H7 (cell line): Measurements from ENCODE around the gene STUB1. TPM values are rescaled to one million over a fixed set of nuclear protein-coding genes. Genes with fewer than 3 reads are reported as not detected.

Source experiments
- DNase-seq: peaks from one replicate; pipeline ENCODE4 v3.0.0; 2012
- H3K27me3 ChIP-seq: 2 replicates; pipeline ENCODE4 v1.6.0; 2011; ENCODE audit warnings: mild to moderate bottlenecking, low read length; ENCODE audit not compliant: control insufficient read depth, insufficient read depth
- H3K36me3 ChIP-seq: replicated peaks from 2 replicates; pipeline ENCODE4 v1.5.1; 2011; ENCODE audit warnings: low read length; ENCODE audit not compliant: control insufficient read depth, insufficient read depth
- H3K4me3 ChIP-seq: 2 replicates; pipeline ENCODE4 v1.5.1; 2011; ENCODE audit warnings: low read depth, mild to moderate bottlenecking, control low read depth, low read length, moderate library complexity; ENCODE audit not compliant: insufficient read depth
- total RNA-seq: library from RNA; depleted of rRNA; stranded (reverse); fragments of >200 nt; shearing (Covaris generic); gene quantifications from 2 replicates; pipeline ENCODE4 v1.2.3, GENCODE V29; 2014

The STUB1 gene
- total RNA-seq, 1 experiment from 2014 or later, result 115 TPM

DNA sequence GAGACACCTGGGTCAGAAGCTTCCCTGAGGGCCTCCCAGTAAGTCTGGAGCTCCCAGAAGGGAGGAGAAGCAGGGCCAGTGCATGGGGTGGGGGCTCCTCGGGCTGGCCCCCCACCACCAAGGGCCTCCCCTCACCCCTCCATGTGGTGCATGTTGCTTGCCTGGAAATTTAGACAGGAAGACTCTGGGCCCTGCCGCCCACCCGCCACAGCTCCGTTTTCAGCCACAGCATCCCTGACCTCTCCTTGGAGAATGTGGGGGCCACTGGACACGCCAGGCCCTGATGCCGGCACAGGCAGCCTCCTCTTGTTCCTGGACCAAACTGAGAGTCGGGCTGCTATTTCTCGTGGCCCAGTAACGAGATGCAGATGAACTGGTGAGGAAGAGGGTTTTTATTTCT is 41.4 kb upstream of the STUB1 start:
- H3K27me3 ChIP-seq, result peaks cover 3% of the 10 kb centered on the region
- no peak overlapping the region for H3K4me3 ChIP-seq
- H3K36me3 ChIP-seq, result no peaks in the 10 kb centered on the region; the same call in none of the 2 replicates
- DNase-seq, result no peak

DNA sequence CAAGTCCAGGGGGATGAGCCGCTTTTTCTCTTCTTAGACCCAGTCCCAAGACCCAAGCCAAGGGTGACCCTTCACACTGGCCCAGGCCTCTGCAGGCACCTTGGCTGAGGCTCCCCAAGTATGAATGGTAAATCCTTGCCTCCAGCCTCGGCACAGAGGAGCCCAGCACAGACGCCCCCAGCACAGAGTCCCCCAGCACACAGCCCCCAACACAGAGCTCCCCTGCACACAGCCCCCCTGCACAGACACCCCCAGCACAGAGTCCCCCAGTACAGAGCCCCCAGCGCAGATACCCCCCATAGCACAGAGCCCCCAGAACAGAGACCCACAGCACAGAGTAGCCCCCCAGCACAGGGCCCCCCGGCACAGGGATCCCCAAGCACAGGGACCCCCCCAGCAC is 39.6 kb upstream of the STUB1 start:
- H3K36me3 ChIP-seq, result no peaks in the 10 kb centered on the region
- H3K27me3 ChIP-seq, result peaks cover 3% of the 10 kb centered on the region
- H3K4me3 ChIP-seq, result no peak overlapping the region
- DNase-seq, result no peak

DNA sequence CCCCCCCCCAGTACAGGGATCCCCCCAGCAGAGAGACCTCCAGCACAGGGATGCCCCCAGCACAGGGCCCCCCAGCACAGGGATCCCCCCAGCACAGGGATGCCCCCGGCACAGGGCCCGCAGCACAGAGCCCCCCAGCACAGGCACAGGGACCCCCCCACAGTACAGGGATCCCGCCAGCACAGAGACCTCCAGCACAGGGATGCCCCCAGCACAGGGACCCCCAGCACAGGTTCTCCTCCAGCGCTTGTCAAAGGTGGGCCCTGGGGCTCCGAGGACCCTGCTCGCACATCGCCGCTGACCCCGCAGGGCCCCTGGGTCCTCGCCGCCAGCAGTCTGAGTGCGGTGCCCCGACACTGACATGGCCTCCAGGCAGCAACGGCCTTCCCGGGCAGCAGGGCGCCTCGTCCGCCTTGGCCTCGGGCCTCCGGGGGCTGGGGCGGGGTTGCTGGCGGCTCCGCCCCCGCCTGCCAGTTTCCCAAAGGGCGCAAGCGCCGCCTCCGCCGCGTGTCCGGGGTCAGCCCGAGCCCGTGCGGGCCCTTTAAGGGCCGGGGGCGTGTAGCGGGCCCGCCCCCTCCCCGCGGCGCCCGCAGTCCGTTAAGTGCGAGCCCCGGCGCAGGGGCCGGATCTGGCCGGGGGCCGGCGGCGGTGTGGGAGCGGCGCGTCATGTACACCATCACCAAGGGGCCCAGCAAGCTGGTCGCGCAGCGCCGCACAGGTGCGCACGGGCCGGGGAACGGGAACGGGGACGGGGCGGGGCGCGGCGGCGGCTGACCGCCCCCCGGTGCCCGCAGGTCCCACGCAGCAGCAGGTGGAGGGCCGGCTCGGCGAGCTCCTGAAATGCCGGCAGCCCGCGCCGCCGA is 38.7 kb upstream of the STUB1 start, which contains the start of gene MCRIP2:
TSS of gene MCRIP2 (plus strand) at position 503 of the 863 bp plus-strand sequence. CDS start at position 667, 164 bp downstream.
- H3K4me3 ChIP-seq, result peak within 1 kb of the TSS; percentile 70
- DNase-seq, result peak; percentile 100

DNA sequence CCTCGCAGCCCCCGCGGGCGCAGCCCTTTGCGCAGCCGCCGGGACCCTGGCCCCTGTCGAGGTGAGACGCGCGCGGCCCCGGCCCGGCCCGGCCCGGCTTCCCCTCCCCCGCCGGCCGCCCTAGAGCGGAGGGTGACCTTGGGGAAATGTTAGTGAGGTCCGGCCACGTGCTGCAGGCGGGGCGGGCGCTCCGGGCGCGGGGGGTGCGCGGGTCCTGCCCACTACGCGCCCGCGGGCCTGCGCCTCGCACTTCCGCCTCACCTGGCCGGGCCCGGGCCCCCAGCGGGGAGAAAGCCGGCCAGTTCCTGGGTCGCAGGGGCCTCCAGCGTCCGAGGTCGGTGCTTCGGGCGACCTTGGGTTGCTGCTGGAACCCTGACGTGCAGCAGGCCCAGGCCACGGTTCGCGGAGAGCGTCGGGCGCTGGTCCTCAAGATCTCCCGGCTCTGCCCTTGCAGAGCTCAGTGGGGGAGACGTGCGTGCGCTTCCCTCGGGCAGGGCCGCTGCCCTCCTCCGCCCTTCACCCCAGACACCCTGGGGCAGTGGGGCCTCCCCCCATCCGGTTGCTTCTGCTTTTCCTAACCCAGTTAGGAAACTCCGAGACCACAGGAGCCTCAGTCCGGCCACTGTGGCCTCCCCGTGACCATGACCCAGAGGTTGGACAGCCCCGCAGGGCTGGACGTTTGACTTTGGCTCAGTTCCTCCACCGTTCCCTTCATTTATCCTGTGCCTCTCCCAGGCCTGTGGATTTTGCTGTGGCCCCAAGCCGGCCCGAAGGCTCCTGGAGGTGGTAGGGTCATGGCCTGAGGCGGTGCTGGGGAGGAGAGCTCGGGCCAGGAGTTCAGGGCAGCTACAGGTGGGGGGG is 37.8 kb upstream of the STUB1 start:
- DNase-seq, result peak; percentile 93
- H3K4me3 ChIP-seq, result peak overlapping the region; percentile 70

More for the DNA sequence above, 38.7 kb upstream of the STUB1 start, which contains the start of gene MCRIP2:
- Histone ChIP-seq H3K27me3 (peaks cover 3% of the 10 kb centered on the region), H3K36me3 (no peaks in the 10 kb centered on the region; the same call in 1 of the 2 replicates)

DNA sequence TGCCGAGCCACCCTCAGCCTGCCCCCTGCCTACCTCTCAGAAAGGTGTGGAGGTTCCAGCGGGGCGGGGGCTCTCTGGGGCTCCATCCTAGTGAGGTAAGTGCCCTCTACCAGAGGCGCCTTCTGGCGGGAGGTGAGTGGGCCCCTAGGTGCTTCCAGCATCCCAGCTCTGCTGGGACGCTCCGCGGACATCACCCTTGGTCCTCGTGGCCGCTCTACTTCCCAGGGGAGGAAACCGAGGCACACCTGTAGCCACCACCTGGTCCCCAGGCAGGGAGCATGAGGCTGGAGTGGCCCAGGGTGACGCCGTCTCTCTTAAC is 37.2 kb upstream of the STUB1 start:
- no peaks in the 10 kb centered on the region; the same call in 1 of the 2 replicates for H3K36me3 ChIP-seq
- peak overlapping the region; percentile 70; the same call in 1 of the 2 replicates for H3K4me3 ChIP-seq
- H3K27me3 ChIP-seq, result peaks cover 3% of the 10 kb centered on the region
- DNase-seq, result peak; percentile 74

More for the DNA sequence above, 37.8 kb upstream of the STUB1 start:
- peaks cover 3% of the 10 kb centered on the region for H3K27me3 ChIP-seq
- no peaks in the 10 kb centered on the region; the same call in 1 of the 2 replicates for H3K36me3 ChIP-seq

DNA sequence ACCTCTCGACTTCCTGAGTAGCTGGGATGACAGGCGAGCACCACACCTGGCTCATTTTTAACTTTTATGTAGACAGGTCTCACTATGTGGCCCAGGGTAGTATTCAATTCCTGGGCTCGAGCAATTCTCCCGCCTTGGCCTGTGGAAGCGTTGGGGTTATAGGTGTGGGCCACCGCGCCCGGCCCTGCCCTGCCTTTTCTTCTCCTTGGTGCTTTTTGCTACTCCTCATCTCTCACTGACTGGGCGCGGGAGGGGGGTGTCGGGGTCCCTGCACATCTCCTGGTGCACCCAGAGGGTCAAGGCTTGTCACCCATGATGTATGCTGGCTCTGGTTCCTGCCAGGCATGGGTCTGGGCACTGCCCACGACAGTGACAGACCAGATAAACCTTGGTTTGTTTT is 35.7 kb upstream of the STUB1 start:
- peaks cover 3% of the 10 kb centered on the region for H3K27me3 ChIP-seq
- no peak overlapping the region for H3K4me3 ChIP-seq
- no peak for DNase-seq
- no peaks in the 10 kb centered on the region; the same call in 1 of the 2 replicates for H3K36me3 ChIP-seq

DNA sequence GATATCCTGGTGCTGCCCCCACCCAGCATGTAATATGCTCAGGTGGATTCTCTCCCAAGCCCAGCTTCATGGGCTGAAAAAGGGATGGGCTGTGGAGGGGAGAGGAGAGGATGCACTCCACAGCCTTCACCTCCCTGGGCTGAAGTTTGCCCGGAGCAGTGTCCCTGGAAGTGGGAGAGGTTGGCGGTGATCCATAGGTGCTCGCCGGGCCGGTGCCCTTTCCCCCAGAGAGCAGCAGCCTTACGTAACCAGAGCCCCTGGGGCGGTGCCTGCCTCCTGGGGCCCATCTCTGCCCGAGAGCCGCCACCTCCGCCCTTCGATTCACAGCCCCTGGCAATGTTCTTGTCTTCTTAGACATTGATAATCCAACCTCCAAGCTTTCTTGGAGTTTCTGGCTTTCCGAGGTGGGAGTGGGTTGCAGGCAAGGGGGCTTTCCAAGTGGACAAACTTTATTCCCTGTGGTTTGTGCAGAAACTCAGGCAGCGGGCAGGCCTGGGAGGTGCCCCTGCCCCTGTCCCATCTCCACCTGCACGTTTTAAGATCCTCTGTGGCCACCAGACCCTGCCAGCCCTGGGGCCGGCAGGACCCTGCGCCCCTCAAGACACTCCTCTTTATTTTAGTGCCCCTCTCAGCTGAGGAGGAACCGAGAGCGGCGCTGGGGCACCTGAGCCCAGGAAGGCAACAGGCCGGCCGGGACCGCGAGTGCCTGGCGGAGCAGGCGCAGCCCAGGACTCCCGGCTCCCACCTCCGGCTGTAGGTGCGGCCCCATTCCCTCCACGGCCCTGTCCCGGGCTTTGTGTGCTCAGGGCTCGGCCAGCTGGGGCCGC is 34.1 kb upstream of the STUB1 start:
- Histone ChIP-seq H3K36me3 (no peaks in the 10 kb centered on the region; the same call in 1 of the 2 replicates), H3K27me3 (peaks cover 3% of the 10 kb centered on the region), H3K4me3 (no peak overlapping the region)
- no peak for DNase-seq

DNA sequence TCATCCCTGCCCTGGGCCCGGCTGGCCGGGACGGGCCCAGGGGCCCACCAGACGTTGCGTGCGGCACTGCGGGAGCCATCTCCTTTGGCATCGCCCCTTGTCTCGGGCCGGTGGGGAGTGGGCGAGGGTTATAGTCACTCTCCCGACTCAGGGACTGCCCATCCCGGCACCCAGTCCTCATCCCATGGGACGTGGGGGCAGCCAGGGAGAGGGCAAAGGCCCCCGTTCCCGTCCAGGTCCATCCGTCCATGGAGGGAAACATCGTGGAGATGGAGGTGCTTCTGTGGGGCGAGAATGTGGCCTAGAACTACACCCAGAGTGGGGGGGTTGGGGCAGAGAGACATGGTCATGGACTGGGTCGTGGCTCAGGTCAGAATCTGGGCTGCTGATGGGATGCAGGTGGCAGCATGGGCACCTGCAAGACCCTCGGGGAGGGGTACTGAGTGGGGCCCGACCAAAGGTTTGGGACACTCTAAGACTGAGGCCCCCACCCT is 33.5 kb upstream of the STUB1 start:
- Histone ChIP-seq H3K36me3 (no peaks in the 10 kb centered on the region; the same call in 1 of the 2 replicates), H3K4me3 (no peak overlapping the region), H3K27me3 (peaks cover 3% of the 10 kb centered on the region)
- no peak for DNase-seq

DNA sequence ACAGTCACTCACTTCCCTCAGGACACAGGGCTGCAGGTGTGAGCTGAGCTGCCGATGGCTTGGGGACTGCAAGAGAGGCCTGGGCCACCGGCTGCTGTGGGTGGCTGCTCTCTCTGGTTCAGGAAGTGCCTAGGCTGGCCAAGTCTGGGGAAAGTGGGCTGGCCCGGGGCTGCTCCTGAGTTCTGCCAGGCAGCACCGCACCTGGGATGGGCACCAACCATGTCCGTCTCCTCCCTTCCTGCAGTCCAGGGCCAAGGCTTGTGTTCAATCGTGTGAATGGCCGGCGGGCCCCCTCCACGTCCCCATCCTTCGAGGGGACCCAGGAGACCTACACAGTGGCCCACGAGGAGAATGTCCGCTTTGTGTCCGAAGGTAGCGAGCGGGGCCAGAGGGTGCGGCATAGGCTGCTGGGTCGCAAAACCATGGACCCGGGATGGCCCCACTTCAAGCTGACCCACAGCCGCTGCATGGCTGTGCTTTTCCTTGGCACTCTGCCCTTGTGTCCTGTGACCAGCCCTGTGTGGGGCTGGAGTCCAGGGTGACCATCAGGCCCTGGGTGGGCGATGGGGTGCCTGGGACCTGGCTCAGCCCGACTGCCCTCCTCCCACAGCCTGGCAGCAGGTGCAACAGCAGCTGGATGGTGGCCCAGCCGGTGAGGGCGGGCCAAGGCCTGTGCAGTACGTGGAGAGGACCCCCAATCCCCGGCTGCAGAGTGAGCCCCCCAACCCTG is 32.9 kb upstream of the STUB1 start:
- H3K4me3 ChIP-seq, result no peak overlapping the region
- H3K36me3 ChIP-seq, result no peaks in the 10 kb centered on the region; the same call in 1 of the 2 replicates
- DNase-seq, result no peak
- peaks cover 2% of the 10 kb centered on the region for H3K27me3 ChIP-seq

DNA sequence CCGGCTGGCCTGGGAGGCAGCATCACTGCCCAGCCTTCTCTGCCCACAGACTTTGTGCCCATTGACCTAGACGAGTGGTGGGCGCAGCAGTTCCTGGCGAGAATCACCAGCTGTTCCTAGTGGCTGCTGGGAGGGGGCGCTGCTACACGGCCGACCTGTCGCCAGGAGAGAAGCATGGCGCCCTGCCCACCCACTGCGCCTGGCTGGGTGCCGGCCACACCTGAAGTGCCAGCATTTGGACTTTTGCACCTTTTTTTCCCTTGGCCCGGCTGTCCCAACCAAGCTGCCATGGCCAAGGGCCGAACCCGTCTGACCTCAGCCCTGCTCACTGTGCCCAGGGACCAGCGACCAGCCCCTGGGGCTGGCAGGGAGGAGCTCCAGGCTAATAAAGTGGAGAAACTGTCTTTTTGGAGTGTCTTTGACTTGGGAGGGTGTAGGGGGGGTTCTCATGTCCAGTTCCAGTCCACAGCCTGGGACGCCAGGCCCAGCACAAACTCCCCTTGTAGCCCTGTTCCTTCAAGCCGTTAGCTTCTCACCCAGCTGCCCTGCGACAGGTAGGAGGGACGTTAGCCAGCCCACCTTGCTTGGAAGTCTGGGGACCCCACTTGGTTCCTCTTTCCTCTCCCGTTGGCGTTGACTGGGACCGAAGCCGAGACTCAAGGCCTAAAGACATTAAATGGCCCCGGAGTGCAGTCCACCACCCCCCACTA is 32.0 kb upstream of the STUB1 start:
- DNase-seq, result peak; percentile 92
- H3K36me3 ChIP-seq, result no peaks in the 10 kb centered on the region; the same call in 1 of the 2 replicates
- no peaks in the 10 kb centered on the region for H3K27me3 ChIP-seq
- peak overlapping the region; percentile 74 for H3K4me3 ChIP-seq

DNA sequence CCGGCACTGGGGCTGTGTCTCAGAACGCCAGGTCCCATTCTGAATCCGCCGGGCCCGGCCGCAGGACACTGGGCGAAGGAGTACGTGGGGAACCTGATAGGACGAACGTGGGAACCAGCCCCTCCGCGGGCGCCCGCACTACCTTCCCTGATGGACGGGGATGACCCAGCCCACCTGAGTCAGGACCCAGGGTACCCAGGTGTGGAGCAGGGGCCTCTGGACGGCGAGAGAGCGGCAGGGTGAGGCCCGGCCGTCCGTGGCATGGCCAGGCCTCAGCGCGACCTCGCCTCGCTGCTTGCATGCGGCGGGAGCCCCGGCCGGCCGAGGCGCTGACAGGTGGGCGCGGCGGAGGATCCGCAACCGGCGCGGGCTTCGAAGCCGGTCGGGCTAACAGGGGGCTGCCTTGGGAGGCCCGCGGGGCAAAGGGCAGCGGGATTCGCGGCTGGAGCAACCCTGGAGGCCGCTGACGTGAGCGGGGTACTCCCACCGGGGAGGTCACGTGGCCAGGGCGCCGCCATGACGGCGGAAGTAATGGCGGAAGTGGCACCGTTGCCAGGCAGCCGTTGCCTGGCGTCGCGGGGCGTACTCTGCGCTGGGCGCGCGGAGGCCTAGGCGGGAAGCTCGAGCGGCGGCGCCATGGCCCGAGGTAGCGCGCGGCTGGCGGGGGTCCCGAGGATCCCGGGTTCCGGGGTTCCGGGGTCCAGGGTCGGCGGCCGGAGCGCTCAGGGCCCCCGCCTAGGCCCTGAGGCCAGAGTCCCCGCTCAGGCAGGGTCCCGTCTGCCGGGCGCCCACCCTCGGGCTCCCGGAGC is 31.2 kb upstream of the STUB1 start, which contains the start of gene WDR90:
TSS of gene WDR90 (plus strand) at position 585 of the 809 bp plus-strand sequence. CDS start at position 637, 52 bp downstream.
- Histone ChIP-seq H3K36me3 (no peaks in the 10 kb centered on the region; the same call in 1 of the 2 replicates), H3K27me3 (no peaks in the 10 kb centered on the region), H3K4me3 (peak within 1 kb of the TSS; percentile 74)
- DNase-seq, result peak; percentile 98

DNA sequence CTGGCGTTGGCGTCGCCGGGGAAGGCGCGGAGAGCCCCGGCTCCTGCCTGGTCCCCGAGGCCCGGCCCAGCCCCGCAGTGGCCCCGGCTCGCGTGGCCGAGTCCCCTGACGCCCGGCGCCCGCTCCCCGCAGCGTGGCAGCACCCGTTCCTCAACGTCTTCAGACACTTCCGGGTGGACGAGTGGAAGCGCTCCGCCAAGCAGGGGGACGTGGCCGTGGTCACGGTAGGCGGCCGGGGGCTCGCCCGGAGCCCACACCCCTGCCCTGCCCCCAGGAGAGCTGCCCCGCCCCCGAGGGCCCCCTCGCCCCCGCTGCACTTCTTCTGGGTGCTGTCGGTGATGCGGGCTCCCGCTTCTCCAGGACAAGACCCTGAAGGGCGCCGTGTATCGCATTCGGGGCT is 30.6 kb upstream of the STUB1 start:
- peak overlapping the region; percentile 74 for H3K4me3 ChIP-seq
- DNase-seq, result peak; percentile 78
- no peaks in the 10 kb centered on the region; the same call in 1 of the 2 replicates for H3K36me3 ChIP-seq
- H3K27me3 ChIP-seq, result no peaks in the 10 kb centered on the region
